Measurements from ENCODE around the gene SRRM2. TPM values are rescaled to one million over a fixed set of nuclear protein-coding genes. Genes with fewer than 3 reads are reported as not detected.
A peak's percentile ranks its signal among the peaks of the same experiment; 100 is the strongest.

Gene SRRM2
- total RNA-seq, 2 experiments from 2014 or later: 1,187 to 1,199 TPM

DNA sequence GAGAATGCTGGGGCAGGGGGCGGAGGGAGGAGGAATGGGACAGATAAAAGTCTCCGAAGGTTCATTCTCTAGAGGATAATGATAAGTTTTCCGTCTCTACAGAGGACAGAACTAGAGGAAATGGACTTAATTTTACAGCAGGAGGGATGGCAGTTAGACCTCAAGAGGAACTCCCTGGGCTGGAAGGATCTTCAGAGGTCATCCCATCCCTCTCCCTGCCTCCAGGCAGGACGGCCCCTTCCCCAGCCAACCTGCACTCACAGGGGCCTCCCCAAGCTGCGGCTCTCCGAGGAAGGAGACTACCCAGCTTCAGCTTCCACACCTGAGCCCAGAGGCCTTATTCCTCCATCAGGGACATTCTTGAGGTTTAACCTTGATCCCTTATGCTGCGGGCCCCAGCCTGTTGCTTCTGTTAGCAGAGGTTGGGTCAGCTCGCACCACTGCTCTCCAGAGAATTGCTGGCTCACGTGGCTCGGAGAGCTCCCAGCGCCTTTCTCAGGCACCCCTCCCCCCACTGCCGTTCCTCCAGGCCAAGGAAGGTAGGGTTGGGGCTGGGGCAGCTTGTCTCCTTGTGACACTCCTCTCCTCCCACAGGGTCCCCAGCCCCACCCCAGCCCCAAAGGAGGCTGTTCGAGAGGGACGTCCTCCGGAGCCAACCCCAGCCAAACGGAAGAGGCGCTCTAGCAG lies 16.1 kb downstream of the SRRM2 start:
- peaks cover 99% of the 10 kb centered on the region for H3K36me3 Mint-ChIP-seq (ENCODE audit: low read depth)

DNA sequence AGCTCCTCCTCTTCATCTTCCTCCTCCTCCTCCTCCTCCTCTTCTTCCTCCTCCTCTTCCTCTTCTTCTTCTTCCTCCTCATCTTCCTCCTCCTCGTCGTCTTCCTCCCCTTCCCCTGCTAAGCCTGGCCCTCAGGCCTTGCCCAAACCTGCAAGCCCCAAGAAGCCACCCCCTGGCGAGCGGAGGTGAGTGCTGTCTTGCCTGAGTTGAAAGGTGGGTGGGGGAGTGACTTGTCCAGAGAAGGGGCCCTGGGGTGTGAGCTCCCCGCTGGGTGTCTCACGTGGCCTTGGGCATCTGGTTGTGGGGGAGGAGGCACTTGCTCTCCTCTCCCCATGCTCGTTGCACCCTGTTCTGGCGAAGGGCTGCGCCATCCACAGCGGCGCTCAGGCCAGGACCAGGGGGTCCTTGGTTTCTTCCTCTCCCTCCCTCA lies 16.7 kb downstream of the SRRM2 start:
- no peak overlapping the region for H3K4me3 Mint-ChIP-seq
- CTCF ChIA-PET: no interaction called here
- peaks cover 99% of the 10 kb centered on the region for H3K36me3 Mint-ChIP-seq (ENCODE audit: low read depth)

More for the DNA sequence above, 16.1 kb downstream of the SRRM2 start:
- intact Hi-C loops (cut with DNase I, micrococcal nuclease): no loop called here
- ChIA-PET CTCF (no interaction called here), POLR2A (interaction anchor here (0.6 to 1.3 kb wide), 3 partner anchors 10 to 798 kb away, joined by 3 to 6 read pairs (median 5); partner anchors contain the start of gene SRRM2)
- H3K4me3 ChIP-seq (ENCODE audit: low read length): no peak overlapping the region
- no peak for ATAC-seq (ENCODE audit: poor library complexity)
- Mint-ChIP-seq H3K4me3 (no peak overlapping the region), H3K9me3 (no peaks in the 10 kb centered on the region), H3K27ac (peak overlapping the region; percentile 64), H3K4me1 (ENCODE audit: low read depth) (peaks cover 19% of the 10 kb centered on the region), H3K27me3 (no peaks in the 10 kb centered on the region)
- TF ChIP-seq, protein P1, sequence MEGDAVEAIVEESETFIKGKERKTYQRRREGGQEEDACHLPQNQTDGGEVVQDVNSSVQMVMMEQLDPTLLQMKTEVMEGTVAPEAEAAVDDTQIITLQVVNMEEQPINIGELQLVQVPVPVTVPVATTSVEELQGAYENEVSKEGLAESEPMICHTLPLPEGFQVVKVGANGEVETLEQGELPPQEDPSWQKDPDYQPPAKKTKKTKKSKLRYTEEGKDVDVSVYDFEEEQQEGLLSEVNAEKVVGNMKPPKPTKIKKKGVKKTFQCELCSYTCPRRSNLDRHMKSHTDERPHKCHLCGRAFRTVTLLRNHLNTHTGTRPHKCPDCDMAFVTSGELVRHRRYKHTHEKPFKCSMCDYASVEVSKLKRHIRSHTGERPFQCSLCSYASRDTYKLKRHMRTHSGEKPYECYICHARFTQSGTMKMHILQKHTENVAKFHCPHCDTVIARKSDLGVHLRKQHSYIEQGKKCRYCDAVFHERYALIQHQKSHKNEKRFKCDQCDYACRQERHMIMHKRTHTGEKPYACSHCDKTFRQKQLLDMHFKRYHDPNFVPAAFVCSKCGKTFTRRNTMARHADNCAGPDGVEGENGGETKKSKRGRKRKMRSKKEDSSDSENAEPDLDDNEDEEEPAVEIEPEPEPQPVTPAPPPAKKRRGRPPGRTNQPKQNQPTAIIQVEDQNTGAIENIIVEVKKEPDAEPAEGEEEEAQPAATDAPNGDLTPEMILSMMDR (IDR thresholded peaks at IDR 0.05): no peak
- peak in 1 of 14 experiments; percentile 29 for DNase-seq
- H3K27me3 ChIP-seq (ENCODE audit: control insufficient read depth in 1 of 2, insufficient read depth in 2 of 2, low read length in 2 of 2): no peaks in the 10 kb centered on the region
- peaks cover 26% of the 10 kb centered on the region for H3K4me1 ChIP-seq (ENCODE audit: insufficient read depth, low read length)
- peaks cover 99% of the 10 kb centered on the region for H3K36me3 ChIP-seq (ENCODE audit: insufficient read depth, low read length)
- H3K9me3 ChIP-seq (ENCODE audit: control insufficient read depth in 1 of 2, insufficient read depth in 1 of 2, low read length in 2 of 2): no peaks in the 10 kb centered on the region
- no peak overlapping the region for H3K27ac ChIP-seq (ENCODE audit: low read depth in 1 of 2, low read length in 2 of 2)

DNA sequence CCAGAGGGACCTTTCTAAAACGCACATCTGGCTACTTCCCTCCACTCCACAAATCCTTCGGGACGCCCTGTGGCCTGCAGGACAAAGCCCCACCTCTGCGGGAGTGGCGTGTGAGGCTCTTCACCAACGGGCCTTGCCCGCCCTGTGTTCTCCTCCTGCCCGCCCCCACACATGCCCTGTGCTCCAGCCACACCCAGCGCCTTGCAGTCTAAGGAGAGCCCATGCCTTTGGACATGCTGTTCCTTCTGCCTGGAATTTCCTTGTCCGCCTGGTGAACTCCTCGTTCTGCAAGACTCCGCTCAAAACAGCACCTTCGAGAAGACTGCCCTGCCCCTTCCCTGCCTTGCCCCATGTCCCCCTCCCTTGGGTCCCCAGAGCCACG lies 17.2 kb downstream of the SRRM2 start:
- no peaks in the 10 kb centered on the region for H3K27me3 Mint-ChIP-seq
- CTCF ChIA-PET: no interaction called here
- peak; percentile 11 for ATAC-seq (ENCODE audit: poor library complexity)
- peaks cover 94% of the 10 kb centered on the region for H3K36me3 Mint-ChIP-seq (ENCODE audit: low read depth)
- intact Hi-C loops (cut with DNase I, micrococcal nuclease): no loop called here
- H3K4me1 Mint-ChIP-seq (ENCODE audit: low read depth): peaks cover 19% of the 10 kb centered on the region
- Histone ChIP-seq H3K27me3 (ENCODE audit: control insufficient read depth in 1 of 2, insufficient read depth in 2 of 2, low read length in 2 of 2) (no peaks in the 10 kb centered on the region), H3K27ac (ENCODE audit: low read depth in 1 of 2, low read length in 2 of 2) (no peak overlapping the region), H3K9me3 (ENCODE audit: control insufficient read depth in 1 of 2, insufficient read depth in 1 of 2, low read length in 2 of 2) (no peaks in the 10 kb centered on the region), H3K4me3 (ENCODE audit: low read length) (no peak overlapping the region), H3K4me1 (ENCODE audit: insufficient read depth, low read length) (peaks cover 31% of the 10 kb centered on the region), H3K36me3 (ENCODE audit: insufficient read depth, low read length) (peaks cover 98% of the 10 kb centered on the region)
- no peak for DNase-seq
- TF ChIP-seq, protein P1 (IDR thresholded peaks at IDR 0.05): no peak
- H3K9me3 Mint-ChIP-seq: no peaks in the 10 kb centered on the region
- POLR2A ChIA-PET: no interaction called here
- peak overlapping the region; percentile 58 for H3K4me3 Mint-ChIP-seq
- peak overlapping the region; percentile 64 for H3K27ac Mint-ChIP-seq

More for the DNA sequence above, 16.7 kb downstream of the SRRM2 start:
- H3K27ac Mint-ChIP-seq: peak overlapping the region; percentile 64
- Histone ChIP-seq H3K4me3 (ENCODE audit: low read length) (no peak overlapping the region), H3K36me3 (ENCODE audit: insufficient read depth, low read length) (peaks cover 98% of the 10 kb centered on the region), H3K27me3 (ENCODE audit: control insufficient read depth in 1 of 2, insufficient read depth in 2 of 2, low read length in 2 of 2) (no peaks in the 10 kb centered on the region), H3K9me3 (ENCODE audit: control insufficient read depth in 1 of 2, insufficient read depth in 1 of 2, low read length in 2 of 2) (no peaks in the 10 kb centered on the region), H3K27ac (ENCODE audit: low read depth in 1 of 2, low read length in 2 of 2) (no peak overlapping the region), H3K4me1 (ENCODE audit: insufficient read depth, low read length) (peaks cover 26% of the 10 kb centered on the region)
- H3K27me3 Mint-ChIP-seq: no peaks in the 10 kb centered on the region
- TF ChIP-seq, protein P1 (IDR thresholded peaks at IDR 0.05): no peak
- ATAC-seq (ENCODE audit: poor library complexity) (no peak), DNase-seq (peak in 1 of 14 experiments; percentile 27)
- peaks cover 19% of the 10 kb centered on the region for H3K4me1 Mint-ChIP-seq (ENCODE audit: low read depth)
- POLR2A ChIA-PET: interaction anchor here (0.6 to 1.0 kb wide), 2 partner anchors 17 to 799 kb away, joined by 3 to 6 read pairs; partner anchors contain the start of gene SRRM2
- intact Hi-C loops (cut with DNase I, micrococcal nuclease): no loop called here
- H3K9me3 Mint-ChIP-seq: no peaks in the 10 kb centered on the region
